Upper lobe of left lung (tissue), 6 donors: ENCODE measurements around the gene MED20. TPM values are rescaled to one million over a fixed set of nuclear protein-coding genes. Genes with fewer than 3 reads are reported as not detected.

Source experiments
- ATAC-seq, 2 donors: fragments of 200-7000 bp; cut with Tn5 transposase; one replicate each; pipeline ENCODE4 v1.9.1; 2022; ENCODE audit warnings: mild to moderate bottlenecking in 2 of 2, moderate library complexity in 2 of 2; ENCODE audit not compliant: low FRiP score in 2 of 2
- DNase-seq, 2 donors: peaks; one replicate each; pipeline ENCODE4 v3.0.0-alpha.2; 2019 to 2020
- H3K27ac ChIP-seq, 4 donors: fragments of 200-600 bp; sonication (generic); one replicate each; pipeline ENCODE4 v1.5.1; 2016 to 2019
- H3K27me3 ChIP-seq, 4 donors: fragments of 200-600 bp; sonication (generic); one replicate each; pipeline ENCODE4 v1.5.1; 2017 to 2019
- H3K36me3 ChIP-seq, 4 donors: fragments of 200-600 bp; sonication (generic); one replicate each; pipeline ENCODE4 v1.5.1; 2016 to 2019
- H3K4me1 ChIP-seq, 4 donors: fragments of 200-600 bp; sonication (generic); one replicate each; pipeline ENCODE4 v1.5.1; 2018 to 2019
- H3K4me3 ChIP-seq, 4 donors: fragments of 200-600 bp; sonication (generic); one replicate each; pipeline ENCODE4 v1.5.1; 2017 to 2019; ENCODE audit warnings: mild to moderate bottlenecking in 2 of 4, moderate library complexity in 1 of 4
- H3K9me3 ChIP-seq, 4 donors: fragments of 200-600 bp; sonication (generic); one replicate each; pipeline ENCODE4 v1.5.1; 2018 to 2019
- CTCF ChIP-seq, 6 experiments: fragments of 450-650 bp in 4 of 6; fragments of 200-600 bp in 2 of 6; sonication (generic) in 2 of 6; IDR thresholded peaks; one replicate each; pipeline ENCODE4 v1.5.1; 2016 to 2019; ENCODE audit warnings: antibody characterized with exemption in 6 of 6
- EP300 ChIP-seq, 4 donors: sonication (generic); formaldehyde crosslinking; IDR thresholded peaks; one replicate each; pipeline ENCODE4 v1.5.1; 2017; ENCODE audit warnings: antibody characterized with exemption in 4 of 4, control low read depth in 2 of 4
- POLR2A ChIP-seq, 4 donors: fragments of 450-650 bp; IDR thresholded peaks; one replicate each; pipeline ENCODE4 v1.5.1; 2016 to 2017; ENCODE audit warnings: antibody characterized with exemption in 4 of 4, mild to moderate bottlenecking in 2 of 4
- POLR2AphosphoS5 ChIP-seq, 2 donors: sonication (generic); formaldehyde crosslinking; IDR thresholded peaks; one replicate each; pipeline ENCODE4 v1.5.1; 2017; ENCODE audit warnings: antibody characterized with exemption in 2 of 2
- WGBS, 2 donors: methylation state at CpG; one replicate each; pipeline ENCODE4 v1.1.5; 2017 to 2018; 5-methylcytosine and 5-hydroxymethylcytosine counted together
- total RNA-seq, 6 donors: library from RNA; depleted of rRNA in 4 of 6; stranded (reverse); fragments of >200 nt in 4 of 6; gene quantifications; one replicate each; pipeline versions ENCODE4 v1.1.0 to v1.2.1, GENCODE V29; 2016 to 2021
- donor health status: DM: no; HTN: no; CAD: no; lungs with moderate emphysema.
- donor health status: DM: no; HTN: yes; CAD: no; lungs with severe emphysema.

Gene MED20
- total RNA-seq, 6 donors from 2014 or later = 6.4 to 19.9 (median 15.3) TPM

GRCh38 chr6:41937861-41938574 lies 17.1 kb upstream of the MED20 start:
- peak in 1 of 2 donors; percentile 57 for DNase-seq
- TF ChIP-seq POLR2A (IDR thresholded peaks at IDR 0.05) (no peak), CTCF (IDR thresholded peaks at IDR 0.05) (no peak), POLR2AphosphoS5 (IDR thresholded peaks at IDR 0.05) (no peak), EP300 (IDR thresholded peaks at IDR 0.05) (no peak)
- peaks cover 61 to 79% (median 74%) of the 10 kb centered on the region in 4 donors for H3K4me1 ChIP-seq
- H3K27me3 ChIP-seq = no peaks in the 10 kb centered on the region
- 16 to 26% methylated on average over 4 of the region's 4 CpGs for WGBS, 2 donors
- H3K27ac ChIP-seq = peak overlapping the region; percentile 85 to 93 (median 88)
- peak overlapping the region in 1 of 4 donors; percentile 94 for H3K4me3 ChIP-seq
- H3K9me3 ChIP-seq = no peaks in the 10 kb centered on the region
- peaks cover 19 to 44% (median 34%) of the 10 kb centered on the region in 4 donors for H3K36me3 ChIP-seq
- no peak for ATAC-seq

- 46 to 75% methylated on average over 2 of the region's 2 CpGs for WGBS, 2 donors
- TF ChIP-seq EP300 (IDR thresholded peaks at IDR 0.05) = no peak
- TF ChIP-seq POLR2AphosphoS5 (IDR thresholded peaks at IDR 0.05) = no peak
- Histone ChIP-seq H3K27ac (peak overlapping the region; percentile 85 to 93 (median 88)), H3K4me1 (peaks cover 59 to 74% (median 68%) of the 10 kb centered on the region in 4 donors), H3K9me3 (no peaks in the 10 kb centered on the region), H3K27me3 (no peaks in the 10 kb centered on the region), H3K36me3 (peaks cover 24 to 49% (median 39%) of the 10 kb centered on the region in 4 donors), H3K4me3 (peak overlapping the region in 1 of 4 donors; percentile 94)
- no peak for DNase-seq
- ATAC-seq = no peak
These were observed 16.5 kb upstream of the MED20 start for GRCh38 chr6:41937472-41937860.

- H3K4me1 ChIP-seq = peaks cover 54 to 65% (median 62%) of the 10 kb centered on the region in 4 donors
- no peak overlapping the region for H3K4me3 ChIP-seq
- H3K9me3 ChIP-seq = no peaks in the 10 kb centered on the region
- peak in 1 of 2 donors; percentile 83 for DNase-seq
- H3K36me3 ChIP-seq = peaks cover 28 to 61% (median 51%) of the 10 kb centered on the region in 4 donors
- no peaks in the 10 kb centered on the region for H3K27me3 ChIP-seq
- 33 to 41% methylated on average over 7 to 10 of the region's 10 CpGs for WGBS, 2 donors
- ATAC-seq = peak; percentile 78 to 83
- peak in 1 of 2 donors; percentile 14 for TF ChIP-seq POLR2AphosphoS5 (IDR thresholded peaks at IDR 0.05)
- TF ChIP-seq POLR2A (IDR thresholded peaks at IDR 0.05) = no peak
- TF ChIP-seq EP300 (IDR thresholded peaks at IDR 0.05) = no peak
- peak; percentile 79 to 88 (median 84) for TF ChIP-seq CTCF (IDR thresholded peaks at IDR 0.05)
- H3K27ac ChIP-seq = peak overlapping the region; percentile 85 to 93 (median 88)
These were observed 15.3 kb upstream of the MED20 start for GRCh38 chr6:41936073-41936837.

- no peak overlapping the region for H3K4me3 ChIP-seq
- H3K27me3 ChIP-seq = no peaks in the 10 kb centered on the region
- peak overlapping the region; percentile 52 to 91 (median 86) for H3K27ac ChIP-seq
- ATAC-seq (no peak), DNase-seq (peak in 1 of 2 donors; percentile 62)
- TF ChIP-seq POLR2AphosphoS5 (IDR thresholded peaks at IDR 0.05) (no peak), CTCF (IDR thresholded peaks at IDR 0.05) (no peak), EP300 (IDR thresholded peaks at IDR 0.05) (no peak)
- peaks cover 54 to 59% (median 58%) of the 10 kb centered on the region in 4 donors for H3K4me1 ChIP-seq
- 72 to 86% methylated on average over 6 to 8 of the region's 8 CpGs for WGBS, 2 donors
- H3K9me3 ChIP-seq = no peaks in the 10 kb centered on the region
- peaks cover 33 to 67% (median 57%) of the 10 kb centered on the region in 4 donors for H3K36me3 ChIP-seq
These were observed 14.7 kb upstream of the MED20 start for GRCh38 chr6:41935685-41936072.

- 56 to 57% methylated on average over 1 of the region's 1 CpG for WGBS, 2 donors
- TF ChIP-seq POLR2A (IDR thresholded peaks at IDR 0.05) (no peak), CTCF (IDR thresholded peaks at IDR 0.05) (no peak), POLR2AphosphoS5 (IDR thresholded peaks at IDR 0.05) (no peak), EP300 (IDR thresholded peaks at IDR 0.05) (no peak)
- no peaks in the 10 kb centered on the region for H3K9me3 ChIP-seq
- ATAC-seq = no peak
- H3K36me3 ChIP-seq = peaks cover 37 to 72% (median 61%) of the 10 kb centered on the region in 4 donors
- H3K27me3 ChIP-seq = no peaks in the 10 kb centered on the region
- no peak for DNase-seq
- H3K4me1 ChIP-seq = peaks cover 51 to 54% (median 53%) of the 10 kb centered on the region in 4 donors
- H3K27ac ChIP-seq = peak overlapping the region in 3 of 4 donors; percentile 21 to 85 (median 35)
- H3K4me3 ChIP-seq = no peak overlapping the region
These were observed 14.2 kb upstream of the MED20 start for GRCh38 chr6:41935193-41935574.
